GM12878 (cell line): ENCODE measurements around the gene PPAN. TPM values are rescaled to one million over a fixed set of nuclear protein-coding genes. Genes with fewer than 3 reads are reported as not detected.

Experiments used
- ATAC-seq: fragments of 200-7000 bp; cut with Tn5 transposase; 3 replicates; pipeline ENCODE4 v1.9.1; 2020; ENCODE audit warnings: mild to moderate bottlenecking, moderate library complexity
- BruUV-seq: library from RNA; stranded (reverse); fragments of 400-500 nt; replicated peaks from 2 replicates; lab custom pipeline; 2021; lab: Mats Ljungman, UMichigan
- CTCF ChIA-PET: fragments of 300-600 bp; sonication (Branson Sonifier 250); formaldehyde crosslinking; extraction: SDS; loops from one replicate; lab custom pipeline; 2021; ENCODE audit warnings: inconsistent platforms; lab: Yijun Ruan, JAX
- POLR2A ChIA-PET: fragments of 350-600 bp; formaldehyde crosslinking; extraction: SDS; loops from one replicate; lab custom pipeline; 2021; ENCODE audit warnings: inconsistent platforms; lab: Charles Lee
- RAD21 ChIA-PET: fragments of 300-600 bp; sonication (Branson Sonifier 250); formaldehyde crosslinking; loops from one replicate; lab custom pipeline; 2023; ENCODE audit warnings: antibody characterized with exemption; ENCODE audit not compliant: unreplicated experiment; lab: Charles Lee
- SMC1A ChIA-PET: fragments of 300-600 bp; sonication (Branson Sonifier 250); formaldehyde crosslinking; loops from one replicate; lab custom pipeline; 2023; ENCODE audit not compliant: unreplicated experiment, uncharacterized antibody; lab: Charles Lee
- DNase-seq: peaks from one replicate; pipeline ENCODE4 v3.0.0-alpha.2; 2011; ENCODE audit warnings: low read depth, low spot score
- FAIRE-seq: peaks from 3 replicates; lab custom pipeline; 2011; peaks lifted over from hg19 to GRCh38; lab: Jason Lieb, UNC
- H2AFZ ChIP-seq: 2 replicates; pipeline ENCODE4 v1.6.0; 2011; ENCODE audit warnings: low read depth, low read length, control low read depth; ENCODE audit not compliant: control insufficient read depth
- H3K27ac ChIP-seq: 2 replicates; pipeline ENCODE4 v1.5.1; 2011; ENCODE audit warnings: control low read depth; ENCODE audit not compliant: control insufficient read depth, insufficient read depth
- H3K27me3 ChIP-seq, 2 experiments: replicated peaks in 1 of 2; 2 replicates each; pipeline versions ENCODE4 v1.6.0 to v1.6.1; 2011; ENCODE audit warnings: low read length in 1 of 2; ENCODE audit not compliant: control insufficient read depth in 2 of 2, insufficient read depth in 2 of 2
- H3K36me3 ChIP-seq, 2 experiments: 2 replicates each; pipeline ENCODE4 v1.5.1; 2011; ENCODE audit warnings: low read length in 1 of 2; ENCODE audit not compliant: control insufficient read depth in 2 of 2, insufficient read depth in 2 of 2
- H3K4me1 ChIP-seq: 2 replicates; pipeline ENCODE4 v1.6.1; 2011; ENCODE audit warnings: mild to moderate bottlenecking, low read length, moderate library complexity, mixed read lengths; ENCODE audit not compliant: control insufficient read depth, insufficient read depth
- H3K4me2 ChIP-seq: 2 replicates; pipeline ENCODE4 v1.6.0; 2011; ENCODE audit warnings: control low read depth; ENCODE audit not compliant: control insufficient read depth, insufficient read depth
- H3K4me3 ChIP-seq: fragments of 200-600 bp; sonication (generic); 2 replicates; pipeline ENCODE4 v1.5.1; 2016
- H3K79me2 ChIP-seq: 2 replicates; pipeline ENCODE4 v1.6.0; 2011; ENCODE audit warnings: low read length; ENCODE audit not compliant: control insufficient read depth, insufficient read depth
- H3K9ac ChIP-seq: 2 replicates; pipeline ENCODE4 v1.8.0; 2011; ENCODE audit warnings: low read length, control low read depth, mixed read lengths; ENCODE audit not compliant: control insufficient read depth, insufficient read depth
- H3K9me3 ChIP-seq: replicated peaks from 3 replicates; pipeline ENCODE4 v1.5.1; 2011; ENCODE audit warnings: mild to moderate bottlenecking, low read length; ENCODE audit not compliant: control insufficient read depth, insufficient read depth
- H4K20me1 ChIP-seq: 2 replicates; pipeline ENCODE4 v1.6.0; 2011; ENCODE audit not compliant: control insufficient read depth, insufficient read depth
- BMI1 ChIP-seq: fragments of 450-650 bp; IDR thresholded peaks from 2 replicates; pipeline ENCODE4 v1.6.1; 2016; ENCODE audit warnings: mild to moderate bottlenecking, moderate library complexity, borderline replicate concordance
- CHD4 ChIP-seq: fragments of 200-600 bp; sonication (generic); IDR thresholded peaks from 2 replicates; pipeline ENCODE4 v1.6.1; 2016; ENCODE audit warnings: mild to moderate bottlenecking
- CREB1 ChIP-seq: IDR thresholded peaks from 2 replicates; pipeline ENCODE4 v1.6.1; 2012; ENCODE audit warnings: low read depth, mild to moderate bottlenecking, inconsistent platforms
- ELK1 ChIP-seq: IDR thresholded peaks from 2 replicates; pipeline ENCODE4 v1.6.1; 2012; ENCODE audit warnings: low read depth, low read length, improper control_type of control experiment
- ESRRA ChIP-seq: IDR thresholded peaks from 2 replicates; pipeline ENCODE4 v1.6.1; 2012; ENCODE audit warnings: mild to moderate bottlenecking, low read length, improper control_type of control experiment
- JUNB ChIP-seq: IDR thresholded peaks from 2 replicates; pipeline ENCODE4 v1.6.1; 2016; ENCODE audit warnings: antibody characterized with exemption, mild to moderate bottlenecking
- MYC ChIP-seq: IDR thresholded peaks from 2 replicates; pipeline ENCODE4 v1.6.1; 2011; ENCODE audit warnings: mild to moderate bottlenecking, low read length, moderate library complexity, inconsistent platforms; ENCODE audit not compliant: insufficient read depth, insufficient replicate concordance, insufficient read length, severe bottlenecking
- NBN ChIP-seq: fragments of 450-650 bp; IDR thresholded peaks from 2 replicates; pipeline ENCODE4 v1.6.1; 2016
- NFXL1 ChIP-seq: fragments of 450-650 bp; IDR thresholded peaks from 2 replicates; pipeline ENCODE4 v1.6.1; 2017; ENCODE audit warnings: antibody characterized with exemption, mild to moderate bottlenecking, borderline replicate concordance
- PAX8 ChIP-seq: fragments of 450-650 bp; IDR thresholded peaks from 2 replicates; pipeline ENCODE4 v1.6.1; 2017; ENCODE audit warnings: mild to moderate bottlenecking, moderate library complexity
- POLR2A ChIP-seq: IDR thresholded peaks from 2 replicates; pipeline ENCODE4 v1.6.1; 2011; ENCODE audit warnings: low read depth, mild to moderate bottlenecking, low read length
- RBBP5 ChIP-seq: fragments of 200-600 bp; sonication (generic); conservative IDR thresholded peaks from 2 replicates; pipeline ENCODE4 v1.6.1; 2016
- SMARCA5 ChIP-seq: fragments of 450-650 bp; IDR thresholded peaks from 2 replicates; pipeline ENCODE4 v1.6.1; 2017; ENCODE audit warnings: mild to moderate bottlenecking
- TCF3 ChIP-seq: IDR thresholded peaks from 2 replicates; pipeline ENCODE4 v1.6.1; 2012; ENCODE audit warnings: low read depth, mild to moderate bottlenecking, low read length, borderline replicate concordance; ENCODE audit not compliant: insufficient read depth
- ZBED1 ChIP-seq: IDR thresholded peaks from 2 replicates; pipeline ENCODE4 v1.6.1; 2016; ENCODE audit warnings: borderline replicate concordance
- WGBS: methylation state at CpG from one replicate; pipeline ENCODE4 v1.1.6; 2016; ENCODE audit warnings: low lambda C conversion rate; ENCODE audit not compliant: insufficient replicate concordance, insufficient coverage; ENCODE audit errors: missing lambda C conversion rate; 5-methylcytosine and 5-hydroxymethylcytosine counted together
- in situ Hi-C: fragments of 300-500 bp; cut with MboI; formaldehyde crosslinking; loops from 9 replicates; pipeline ENCODE4 v1.14.3; 2018; ENCODE audit warnings: mixed read lengths
- intact Hi-C: fragments of 100-400 bp; cut with micrococcal nuclease; formaldehyde crosslinking; loops from one replicate; pipeline ENCODE4 v1.14.2; 2022; ENCODE audit not compliant: unreplicated experiment
- polyA plus RNA-seq, 11 experiments: library from polyadenylated mRNA; depleted of rRNA in 4 of 11; unstranded in 6 of 11; stranded (reverse) in 5 of 11; fragments of >200 nt; fragmentation: Nextera tagmentation in 4 of 11; fragmentation: Illumina TruSeq in 1 of 11; extraction: Ambion mirVana in 4 of 11; extraction: Trizol in 1 of 11; gene quantifications; 1 replicate in 1 of 11; 2 replicates in 10 of 11; pipeline versions ENCODE4 v1.2.1 to v1.2.3, GENCODE V29; 2011 to 2016; ENCODE audit warnings: inconsistent platforms in 2 of 11, missing spikeins in 2 of 11, low read depth in 1 of 11
- total RNA-seq, 4 experiments: library from RNA; depleted of rRNA in 3 of 4; stranded (reverse); fragments of >200 nt in 3 of 4; fragmentation: Illumina TruSeq in 1 of 4; extraction: Trizol in 1 of 4; gene quantifications; 2 replicates each; pipeline versions ENCODE4 v1.2.1 to v1.2.3, GENCODE V29; 2013 to 2021

Gene PPAN
- total and polyA plus RNA-seq, 10 of the 15 experiments (the other 5 are each of a cell fraction or from before 2014, with no cell fraction given), result 2.1 to 171 (median 108) TPM

GRCh38 chr19:10149427-10149826 lies 43.3 kb downstream of the PPAN start:
- H3K27ac ChIP-seq, result no peak overlapping the region
- H3K4me3 ChIP-seq, result no peak overlapping the region
- TF ChIP-seq RBBP5, result no peak
- TF ChIP-seq CREB1, result no peak
- TF ChIP-seq POLR2A, result no peak
- no peak for TF ChIP-seq PAX8
- TF ChIP-seq NBN, result no peak
- no peak for TF ChIP-seq JUNB
- TF ChIP-seq BMI1, result no peak
- TF ChIP-seq ELK1, result no peak
- no peak for TF ChIP-seq ZBED1
- no peak for TF ChIP-seq CHD4
- no peak for TF ChIP-seq NFXL1
- TF ChIP-seq ESRRA, result no peak
- TF ChIP-seq SMARCA5, result no peak
- no peak for TF ChIP-seq MYC
- TF ChIP-seq TCF3, result no peak
- H3K4me1 ChIP-seq, result no peaks in the 10 kb centered on the region
- CTCF ChIA-PET, result interaction anchor here (1.8 kb wide), 1 partner anchor 101 kb away, joined by 7 read pairs; no protein-coding TSS in a partner anchor
- SMC1A ChIA-PET, result interaction anchor here (1.0 kb wide), 1 partner anchor 96 kb away, joined by 4 read pairs; no protein-coding TSS in a partner anchor
- no peaks in the 10 kb centered on the region for H3K27me3 ChIP-seq
- WGBS, result 94% methylated on average over 12 of the region's 12 CpGs
- no TSS peak for BruUV-seq
- no peaks in the 10 kb centered on the region for H3K79me2 ChIP-seq
- DNase-seq (no peak), FAIRE-seq (no peak), ATAC-seq (no peak)
- H3K9me3 ChIP-seq, result no peaks in the 10 kb centered on the region
- POLR2A ChIA-PET, result no interaction called here
- in situ Hi-C loops, result no loop called here
- intact Hi-C loops, result no loop called here
- no peak overlapping the region for H2AFZ ChIP-seq
- H3K9ac ChIP-seq, result no peak overlapping the region
- H3K4me2 ChIP-seq, result no peak overlapping the region
- no peaks in the 10 kb centered on the region for H4K20me1 ChIP-seq
- RAD21 ChIA-PET, result no interaction called here
- peaks cover 46 to 55% of the 10 kb centered on the region in 2 experiments for H3K36me3 ChIP-seq
